Sigmoid colon (tissue), 7 donors: ENCODE results near the gene TBXA2R. TPM values are rescaled to one million over a fixed set of nuclear protein-coding genes. Genes with fewer than 3 reads are reported as not detected.

Source experiments
- DNase-seq: peaks from one replicate; pipeline ENCODE4 v3.0.0-alpha.2; 2019
- H3K27ac ChIP-seq, 4 donors: fragments of 200-600 bp; sonication (generic); one replicate each; pipeline ENCODE4 v1.5.1; 2016 to 2019; ENCODE audit warnings: mild to moderate bottlenecking in 1 of 4
- H3K27me3 ChIP-seq, 3 donors: fragments of 200-600 bp; sonication (generic); one replicate each; pipeline ENCODE4 v1.5.1; 2019; ENCODE audit warnings: mild to moderate bottlenecking in 1 of 3
- H3K36me3 ChIP-seq, 4 donors: fragments of 200-600 bp; sonication (generic); one replicate each; pipeline ENCODE4 v1.5.1; 2016 to 2019
- H3K4me1 ChIP-seq, 4 donors: fragments of 200-600 bp; sonication (generic); one replicate each; pipeline ENCODE4 v1.5.1; 2017 to 2019
- H3K4me3 ChIP-seq, 4 donors: fragments of 200-600 bp; sonication (generic); one replicate each; pipeline ENCODE4 v1.5.1; 2017 to 2019; ENCODE audit warnings: mild to moderate bottlenecking in 2 of 4, moderate library complexity in 1 of 4
- H3K9me3 ChIP-seq, 4 donors: fragments of 200-600 bp in 3 of 4; sonication (generic) in 3 of 4; one replicate each; pipeline versions ENCODE4 v1.5.1 to v1.6.1; 2013 to 2019
- EP300 ChIP-seq, 4 donors: sonication (generic); formaldehyde crosslinking; IDR thresholded peaks; one replicate each; pipeline ENCODE4 v1.6.1; 2017; ENCODE audit warnings: antibody characterized with exemption in 4 of 4
- POLR2A ChIP-seq, 2 donors: fragments of 450-650 bp; IDR thresholded peaks; one replicate each; pipeline ENCODE4 v1.6.1; 2016; ENCODE audit warnings: antibody characterized with exemption in 2 of 2, mild to moderate bottlenecking in 2 of 2, moderate library complexity in 2 of 2
- POLR2AphosphoS5 ChIP-seq, 4 donors: sonication (generic); formaldehyde crosslinking; IDR thresholded peaks; one replicate each; pipeline ENCODE4 v1.6.1; 2017; ENCODE audit warnings: antibody characterized with exemption in 4 of 4
- WGBS, 2 donors: extraction: QIAGEN DNeasy Blood & Tissue Kit; methylation state at CpG; one replicate each; pipeline ENCODE4 v1.1.7; 2013; 5-methylcytosine and 5-hydroxymethylcytosine counted together
- intact Hi-C: fragments of 100-400 bp; cut with DNase I; formaldehyde crosslinking; loops from one replicate; pipeline ENCODE4 v1.15.1; 2023
- polyA plus RNA-seq, 3 donors: library from polyadenylated mRNA; stranded (reverse); fragments of 200-250 nt; gene quantifications; one replicate each; pipeline ENCODE4 v1.2.3, GENCODE V29; 2013
- total RNA-seq, 4 donors: library from RNA; depleted of rRNA; stranded (reverse); fragments of >200 nt; gene quantifications; one replicate each; pipeline ENCODE4 v1.1.0, GENCODE V29; 2016
- TF ChIP-seq, protein P1 (sequence below), 4 experiments: fragments of 450-650 bp in 3 of 4; fragments of 200-600 bp in 1 of 4; IDR thresholded peaks; one replicate each; pipeline ENCODE4 v1.5.1; 2016 to 2019; ENCODE audit warnings: antibody characterized with exemption in 4 of 4, mild to moderate bottlenecking in 3 of 4, moderate library complexity in 2 of 4
- donor health status: healthy with polysubstance abuse.
- donor health status: Bipolar disorder and iron deficiency.
- donor health status: healthy.

Gene TBXA2R
- total and polyA plus RNA-seq, 7 donors = 0.36 to 3.6 (median 0.76) TPM; not detected in 1

DNA sequence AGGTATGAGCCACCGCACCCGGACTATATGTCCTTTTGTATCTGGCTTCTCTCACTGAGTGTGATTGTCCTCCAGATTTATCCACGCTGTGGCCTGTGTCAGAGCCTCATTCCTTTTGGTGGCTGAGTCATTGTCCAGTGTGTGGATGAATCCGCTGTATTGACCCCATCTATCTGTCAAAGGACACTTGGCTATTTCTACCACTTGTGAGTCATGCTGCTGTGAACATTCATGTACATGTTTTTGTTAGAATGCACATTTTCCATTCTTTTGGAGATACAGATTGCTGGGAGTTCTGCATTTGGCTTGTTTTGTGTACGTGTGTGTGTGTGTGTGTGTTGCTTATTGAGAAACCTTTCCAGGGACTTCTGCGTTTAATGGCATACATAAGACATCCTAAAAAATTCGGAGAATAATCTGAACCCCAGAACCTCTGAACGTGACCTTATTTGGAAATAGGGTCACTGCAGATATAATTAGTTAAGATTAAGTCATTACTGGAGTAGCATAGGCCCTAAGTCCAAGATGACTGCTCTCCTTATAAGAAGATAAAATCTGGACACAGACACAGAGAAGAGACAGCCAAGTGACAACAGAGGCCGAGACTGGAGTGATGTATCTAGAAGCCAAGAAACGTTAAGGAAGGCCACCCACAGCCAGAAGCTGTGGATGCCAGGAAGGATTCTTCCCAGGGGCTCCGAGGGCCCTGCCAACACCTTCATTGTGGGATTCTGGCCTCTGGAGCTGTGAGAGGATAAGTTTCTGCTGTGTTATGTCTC, 26.3 kb downstream of the TBXA2R start:
- H3K9me3 ChIP-seq = no peaks in the 10 kb centered on the region
- 58 to 69% methylated on average over 11 of the region's 11 CpGs for WGBS, 2 donors
- H3K27me3 ChIP-seq = peaks cover 3 to 11% (median 10%) of the 10 kb centered on the region in 3 donors
- peak overlapping the region; percentile 17 to 66 (median 53) for H3K27ac ChIP-seq
- TF ChIP-seq POLR2AphosphoS5 (IDR thresholded peaks at IDR 0.05) (peak in 2 of 4 donors; percentile 16 to 42), POLR2A (IDR thresholded peaks at IDR 0.05) (no peak)
- H3K4me1 ChIP-seq = peaks cover 0 to 36% (median 25%) of the 10 kb centered on the region in 4 donors
- intact Hi-C loops = no loop called here
- no peak overlapping the region for H3K4me3 ChIP-seq
- no peaks in the 10 kb centered on the region for H3K36me3 ChIP-seq
- DNase-seq = no peak

DNA sequence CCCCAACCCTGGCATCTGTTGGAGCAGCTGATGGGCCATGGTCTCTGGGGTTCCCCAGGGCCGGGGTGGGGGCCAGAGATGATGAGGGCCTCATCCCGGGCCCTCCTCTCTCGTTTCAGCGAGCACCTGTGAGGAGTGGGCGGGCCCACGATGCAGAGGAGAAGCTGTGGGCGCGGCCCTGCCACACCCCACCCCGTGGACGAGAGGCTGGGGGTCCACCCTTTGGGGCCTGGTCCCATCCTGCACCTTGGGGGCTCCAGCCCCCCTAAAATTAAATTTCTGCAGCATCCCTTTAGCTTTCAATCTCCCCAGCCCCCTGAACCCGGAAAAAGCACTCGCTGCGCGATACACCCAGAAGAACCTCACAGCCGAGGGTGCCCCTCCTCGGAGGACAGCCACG, 28.3 kb downstream of the TBXA2R start:
- H3K4me1 ChIP-seq = peaks cover 0 to 46% (median 34%) of the 10 kb centered on the region in 4 donors
- 33 to 74% methylated on average over 17 of the region's 17 CpGs for WGBS, 2 donors
- no peak for TF ChIP-seq EP300 (IDR thresholded peaks at IDR 0.05)
- TF ChIP-seq, protein P1, sequence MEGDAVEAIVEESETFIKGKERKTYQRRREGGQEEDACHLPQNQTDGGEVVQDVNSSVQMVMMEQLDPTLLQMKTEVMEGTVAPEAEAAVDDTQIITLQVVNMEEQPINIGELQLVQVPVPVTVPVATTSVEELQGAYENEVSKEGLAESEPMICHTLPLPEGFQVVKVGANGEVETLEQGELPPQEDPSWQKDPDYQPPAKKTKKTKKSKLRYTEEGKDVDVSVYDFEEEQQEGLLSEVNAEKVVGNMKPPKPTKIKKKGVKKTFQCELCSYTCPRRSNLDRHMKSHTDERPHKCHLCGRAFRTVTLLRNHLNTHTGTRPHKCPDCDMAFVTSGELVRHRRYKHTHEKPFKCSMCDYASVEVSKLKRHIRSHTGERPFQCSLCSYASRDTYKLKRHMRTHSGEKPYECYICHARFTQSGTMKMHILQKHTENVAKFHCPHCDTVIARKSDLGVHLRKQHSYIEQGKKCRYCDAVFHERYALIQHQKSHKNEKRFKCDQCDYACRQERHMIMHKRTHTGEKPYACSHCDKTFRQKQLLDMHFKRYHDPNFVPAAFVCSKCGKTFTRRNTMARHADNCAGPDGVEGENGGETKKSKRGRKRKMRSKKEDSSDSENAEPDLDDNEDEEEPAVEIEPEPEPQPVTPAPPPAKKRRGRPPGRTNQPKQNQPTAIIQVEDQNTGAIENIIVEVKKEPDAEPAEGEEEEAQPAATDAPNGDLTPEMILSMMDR (IDR thresholded peaks at IDR 0.05) = no peak
- no peak for TF ChIP-seq POLR2A (IDR thresholded peaks at IDR 0.05)
- TF ChIP-seq POLR2AphosphoS5 (IDR thresholded peaks at IDR 0.05) = no peak
- H3K27ac ChIP-seq = no peak overlapping the region
- no peaks in the 10 kb centered on the region for H3K36me3 ChIP-seq
- intact Hi-C loops = loop anchor here (5.0 kb wide), 1 partner anchor 39 kb away; no protein-coding TSS in a partner anchor
- no peak for DNase-seq
- no peaks in the 10 kb centered on the region for H3K9me3 ChIP-seq
- no peaks in the 10 kb centered on the region for H3K27me3 ChIP-seq
- H3K4me3 ChIP-seq = no peak overlapping the region

DNA sequence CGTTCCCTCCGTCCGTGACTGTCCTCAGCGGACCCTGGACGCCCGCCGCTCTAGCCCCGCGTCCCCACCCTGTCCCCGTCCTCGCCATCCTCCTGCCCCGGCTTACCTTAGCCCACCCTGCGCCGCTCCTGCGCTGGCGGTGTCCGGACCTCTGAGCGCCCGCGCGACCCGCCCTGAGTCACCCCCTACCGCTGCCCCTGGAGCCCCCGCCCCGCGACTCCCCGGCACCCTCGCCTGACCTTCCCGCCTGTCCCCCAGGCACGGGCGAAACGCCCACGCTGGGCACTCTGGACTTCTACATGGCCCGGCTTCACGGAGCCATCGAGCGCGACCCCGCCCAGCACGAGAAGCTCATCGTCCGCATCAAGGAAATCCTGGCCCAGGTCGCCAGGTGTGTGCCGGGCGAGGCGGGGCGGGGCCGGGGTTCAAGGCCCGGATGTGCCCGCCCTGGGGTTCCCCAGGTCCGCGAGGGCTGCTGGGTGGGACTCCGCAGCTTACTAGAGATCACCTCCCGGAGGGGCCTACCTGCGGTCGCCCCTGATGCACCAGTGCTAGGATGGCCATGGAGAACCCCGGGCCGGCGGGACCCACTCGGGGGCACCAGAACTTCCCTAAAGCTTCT, 28.8 kb downstream of the TBXA2R start:
- TF ChIP-seq POLR2A (IDR thresholded peaks at IDR 0.05) (no peak), POLR2AphosphoS5 (IDR thresholded peaks at IDR 0.05) (no peak), EP300 (IDR thresholded peaks at IDR 0.05) (no peak)
- TF ChIP-seq, protein P1 (IDR thresholded peaks at IDR 0.05) = no peak
- Histone ChIP-seq H3K36me3 (no peaks in the 10 kb centered on the region), H3K4me1 (peaks cover 0 to 49% (median 36%) of the 10 kb centered on the region in 4 donors), H3K27me3 (no peaks in the 10 kb centered on the region), H3K9me3 (no peaks in the 10 kb centered on the region), H3K27ac (peak overlapping the region; percentile 69 to 82 (median 74)), H3K4me3 (no peak overlapping the region)
- no peak for DNase-seq
- intact Hi-C loops = loop anchor here (5.0 kb wide), 1 partner anchor 39 kb away; no protein-coding TSS in a partner anchor
- WGBS, 2 donors = 26 to 72% methylated on average over 60 of the region's 60 CpGs

DNA sequence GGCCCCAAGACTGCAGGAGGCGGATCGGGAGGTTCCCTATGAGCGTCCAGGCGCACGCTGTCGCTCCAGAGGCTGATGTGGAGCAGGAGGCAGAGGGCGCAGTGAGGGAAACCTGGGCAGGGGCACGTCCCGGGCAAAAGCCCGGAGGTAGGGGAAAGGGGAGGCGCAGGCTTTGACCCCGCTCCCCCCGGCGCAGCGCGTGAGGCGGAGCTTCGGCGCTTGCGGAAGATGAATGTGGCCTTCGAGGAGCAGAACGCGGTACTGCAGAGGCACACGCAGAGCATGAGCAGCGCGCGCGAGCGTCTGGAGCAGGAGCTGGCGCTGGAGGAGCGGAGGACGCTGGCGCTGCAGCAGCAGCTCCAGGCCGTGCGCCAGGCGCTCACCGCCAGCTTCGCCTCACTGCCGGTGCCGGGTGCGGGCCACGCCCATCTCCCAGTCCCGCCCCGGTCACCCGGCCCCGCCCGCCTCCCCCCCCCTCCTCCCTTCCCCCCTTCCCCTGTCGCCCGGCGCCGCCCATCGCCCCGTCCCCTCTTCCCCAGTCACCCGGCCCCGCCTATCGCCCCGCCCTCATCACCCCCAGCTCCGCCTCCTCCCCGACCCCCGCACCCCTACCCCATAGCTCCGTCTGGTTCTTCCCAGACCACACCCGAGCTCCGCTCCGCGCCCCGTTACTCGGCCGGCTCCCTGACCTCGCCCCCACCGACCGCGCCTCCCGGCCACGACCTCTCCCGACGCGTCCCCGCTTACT, 29.8 kb downstream of the TBXA2R start:
- 27 to 49% methylated on average over 72 to 78 of the region's 78 CpGs for WGBS, 2 donors
- intact Hi-C loops = loop anchor here (5.0 kb wide), 1 partner anchor 40 kb away; no protein-coding TSS in a partner anchor
- Histone ChIP-seq H3K9me3 (no peaks in the 10 kb centered on the region), H3K27ac (peak overlapping the region; percentile 69 to 82 (median 74)), H3K27me3 (no peaks in the 10 kb centered on the region), H3K4me1 (peaks cover 0 to 52% (median 40%) of the 10 kb centered on the region in 4 donors), H3K4me3 (peak overlapping the region; percentile 1 to 47 (median 36)), H3K36me3 (no peaks in the 10 kb centered on the region)
- DNase-seq = peak; percentile 91
- peak in 3 of 4 donors; percentile 27 to 34 (median 30) for TF ChIP-seq POLR2AphosphoS5 (IDR thresholded peaks at IDR 0.05)
- TF ChIP-seq EP300 (IDR thresholded peaks at IDR 0.05) = no peak

DNA sequence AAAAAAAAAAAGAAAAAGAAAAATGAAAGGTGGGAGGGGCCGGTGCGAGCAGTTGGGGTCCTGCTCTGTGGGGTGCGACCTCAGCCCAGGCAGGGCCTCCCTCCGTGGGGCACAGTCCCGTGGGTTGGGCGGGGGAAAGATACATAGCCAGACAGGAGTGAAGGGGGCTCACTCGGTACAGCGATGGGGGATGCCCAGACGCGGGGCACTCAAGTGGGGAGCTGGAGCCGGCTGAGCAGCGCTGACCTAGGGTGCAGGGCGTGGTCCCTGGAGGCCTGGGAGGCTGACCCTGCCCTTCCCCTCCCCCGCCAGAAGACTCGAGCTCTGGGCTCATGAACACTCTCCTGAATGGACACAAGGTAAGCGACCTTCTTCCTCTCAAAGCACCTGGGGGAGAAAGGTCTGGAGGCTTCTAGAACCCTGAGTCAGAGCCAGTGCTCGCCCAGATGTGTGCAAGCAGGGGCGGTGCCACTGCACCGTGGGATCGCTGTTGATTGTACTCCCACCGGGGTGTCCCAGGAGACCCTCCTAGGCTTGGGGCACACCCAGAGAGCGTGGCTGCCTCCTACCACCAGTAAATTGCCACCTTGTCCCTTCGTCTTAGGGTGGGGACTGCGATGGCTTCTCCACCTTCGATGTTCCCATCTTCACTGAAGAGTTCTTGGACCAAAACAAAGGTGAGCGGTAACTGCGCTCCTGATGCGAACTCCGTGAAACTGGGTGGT, 30.6 kb downstream of the TBXA2R start:
- no peak for TF ChIP-seq POLR2AphosphoS5 (IDR thresholded peaks at IDR 0.05)
- TF ChIP-seq, protein P1 (IDR thresholded peaks at IDR 0.05) = no peak
- TF ChIP-seq POLR2A (IDR thresholded peaks at IDR 0.05) = no peak
- no peak for TF ChIP-seq EP300 (IDR thresholded peaks at IDR 0.05)
- intact Hi-C loops = loop anchor here (5.0 kb wide), 1 partner anchor 41 kb away; no protein-coding TSS in a partner anchor
- H3K4me1 ChIP-seq = peaks cover 0 to 55% (median 41%) of the 10 kb centered on the region in 4 donors

More for the DNA sequence above, 30.6 kb downstream of the TBXA2R start:
- Histone ChIP-seq H3K27me3 (no peaks in the 10 kb centered on the region), H3K36me3 (no peaks in the 10 kb centered on the region), H3K27ac (peak overlapping the region; percentile 69 to 82 (median 74)), H3K9me3 (no peaks in the 10 kb centered on the region), H3K4me3 (peak overlapping the region; percentile 1 to 47 (median 36))
- no peak for DNase-seq
- WGBS, 2 donors = 66 to 82% methylated on average over 29 of the region's 29 CpGs
